DMS 273 (cell line): ENCODE results near the gene ATL1.
A peak's percentile ranks its signal among the peaks of the same experiment; 100 is the strongest.

Source experiments
- DNase-seq: peaks from one replicate; lab custom pipeline; 2025; ENCODE audit not compliant: unreplicated experiment; lab: John Stamatoyannopoulos, UW

Gene ATL1

DNA sequence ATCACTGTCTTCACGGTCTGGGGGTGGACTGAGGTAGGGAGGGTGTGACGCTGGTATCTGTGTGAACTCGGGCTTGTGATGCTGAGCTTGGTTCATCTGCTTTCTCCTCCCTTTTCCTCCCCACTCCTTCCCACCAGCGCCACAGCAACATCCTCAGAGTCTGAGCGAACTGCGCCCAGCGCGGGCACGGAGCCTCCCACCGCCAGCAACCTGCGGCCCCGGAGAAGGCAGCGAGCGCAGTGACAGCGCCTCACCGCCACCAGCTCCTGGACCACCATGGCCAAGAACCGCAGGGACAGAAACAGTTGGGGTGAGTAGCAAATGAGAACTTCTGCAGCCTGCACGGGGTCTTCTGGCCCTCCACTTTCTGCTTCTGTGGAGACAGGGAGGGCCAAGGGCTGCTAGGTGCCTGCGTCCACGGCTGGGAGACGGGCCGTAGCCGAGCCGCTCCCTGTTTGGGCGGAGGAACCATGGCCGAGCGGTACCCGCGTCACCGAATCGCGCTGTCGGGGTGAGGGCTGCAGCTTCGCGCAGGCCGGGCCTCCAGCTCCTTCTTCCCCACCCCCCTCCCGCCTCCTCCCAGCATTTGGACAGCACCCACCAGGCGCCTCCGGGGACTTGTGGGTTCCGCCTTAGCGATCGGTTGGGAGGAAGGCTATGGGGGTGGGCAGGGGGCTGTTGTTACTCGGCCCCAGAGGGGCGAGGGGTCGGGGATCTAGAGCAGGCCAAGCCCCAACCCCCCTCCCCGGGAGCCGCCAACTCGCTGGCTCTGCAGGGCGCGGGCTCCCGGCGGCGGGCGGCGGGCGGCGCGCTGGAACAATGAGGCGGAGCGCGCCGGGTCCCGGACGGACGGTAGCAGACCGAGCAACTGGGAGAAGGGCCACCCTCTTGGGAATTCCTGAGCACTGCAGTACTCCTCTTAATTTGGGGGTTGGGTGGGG is at the start of gene ATL1:
Gene ATL1 (plus strand): TSS at position 156 of the 941 bp plus-strand sequence. CDS start 121 bp downstream, at position 277.
- peak; percentile 87 for DNase-seq

DNA sequence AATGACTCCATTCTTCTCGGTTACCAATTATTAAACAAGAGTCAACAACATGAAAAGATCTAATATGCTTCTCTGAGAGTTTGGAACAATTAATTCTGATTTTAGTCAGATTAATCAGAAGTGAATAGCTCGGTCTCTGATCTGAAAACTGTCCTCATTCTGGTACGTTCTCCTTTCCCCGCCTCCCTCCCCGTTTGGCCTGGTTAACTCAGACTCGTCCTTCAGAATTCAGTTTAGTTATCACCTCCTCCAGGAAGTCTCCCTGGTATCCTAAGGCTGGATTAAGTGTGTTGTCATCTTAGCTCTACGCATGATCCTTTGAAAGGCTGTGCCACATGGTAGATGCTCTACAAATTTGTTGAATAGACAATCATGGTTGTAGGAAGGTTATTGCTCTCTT is 49.8 kb upstream of the ATL1 start:
- DNase-seq, result no peak

DNA sequence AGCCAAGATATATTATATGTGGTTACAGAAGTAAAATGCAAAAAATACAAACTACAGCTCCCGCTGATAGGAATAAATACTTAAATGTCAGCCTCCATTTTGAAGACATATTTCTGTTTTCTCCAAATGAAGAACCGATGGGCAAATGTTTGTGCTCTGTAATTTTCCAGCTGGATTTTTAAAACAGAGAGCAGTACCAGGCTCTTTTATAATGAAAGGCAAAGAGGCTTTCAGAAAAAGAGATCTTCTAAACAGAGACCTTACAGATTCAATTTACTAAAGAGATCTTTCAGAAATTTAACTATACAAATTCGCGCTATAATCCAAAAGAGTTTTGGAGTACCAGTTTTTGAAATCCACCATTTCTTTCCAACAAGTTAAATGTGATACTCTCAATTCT is 47.5 kb upstream of the ATL1 start:
- no peak for DNase-seq

DNA sequence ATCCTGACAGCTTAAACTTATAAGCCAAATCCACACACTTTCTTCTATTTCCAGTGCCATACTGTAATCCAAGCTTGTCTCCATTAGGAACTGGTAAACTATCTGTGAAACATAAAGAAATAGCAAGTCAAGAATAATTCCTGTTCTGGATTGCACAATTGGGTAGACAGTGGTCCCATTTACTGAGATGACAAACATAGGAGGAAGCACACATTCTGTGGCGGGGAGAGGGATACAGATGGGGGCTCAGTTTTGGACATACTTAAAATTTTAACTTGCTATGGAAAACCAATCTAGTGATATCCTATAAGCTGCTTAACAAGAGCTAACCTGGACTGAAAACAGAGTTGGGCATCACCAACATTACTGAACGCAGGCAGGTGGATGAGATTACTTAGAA is 43.9 kb upstream of the ATL1 start:
- DNase-seq, result no peak

DNA sequence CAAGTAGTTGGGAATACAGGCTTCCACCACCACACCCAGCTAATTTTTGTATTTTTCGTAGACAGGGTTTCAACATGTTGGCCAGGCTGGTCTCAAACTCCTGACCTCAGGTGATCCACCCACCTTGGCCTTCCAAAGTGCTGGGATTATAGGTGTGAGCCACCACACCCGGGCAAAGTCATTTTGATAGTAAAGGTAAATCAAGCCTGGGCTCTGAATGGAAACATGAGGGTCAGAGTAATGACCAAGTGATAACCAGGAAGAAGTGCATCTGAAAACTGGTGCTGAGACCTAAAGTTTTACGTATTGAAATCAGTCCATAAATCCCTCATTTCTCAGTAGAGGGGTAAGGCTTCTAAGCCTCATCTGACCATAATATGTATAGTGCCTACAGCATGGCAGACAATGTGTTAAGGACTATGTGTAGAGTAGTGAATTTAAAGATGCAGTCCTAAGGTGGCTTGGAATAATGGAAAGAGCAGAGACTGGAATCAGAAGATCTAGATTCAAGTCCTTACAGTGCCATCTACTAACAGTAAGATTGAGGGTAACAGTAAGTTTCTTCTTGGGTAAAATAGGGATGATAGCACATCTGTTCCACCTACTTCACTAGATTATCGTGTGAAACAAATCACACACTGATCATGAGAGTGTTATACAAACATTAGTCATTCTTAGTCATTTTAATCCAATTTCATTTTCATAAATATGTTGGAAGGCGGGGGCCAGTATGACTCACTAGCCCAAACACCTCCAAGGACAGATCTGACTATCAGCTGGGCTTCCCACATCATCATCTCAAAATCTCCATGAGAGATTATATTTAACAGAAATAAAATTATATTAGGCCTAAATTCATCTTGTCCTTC is 38.8 kb upstream of the ATL1 start:
- no peak for DNase-seq

DNA sequence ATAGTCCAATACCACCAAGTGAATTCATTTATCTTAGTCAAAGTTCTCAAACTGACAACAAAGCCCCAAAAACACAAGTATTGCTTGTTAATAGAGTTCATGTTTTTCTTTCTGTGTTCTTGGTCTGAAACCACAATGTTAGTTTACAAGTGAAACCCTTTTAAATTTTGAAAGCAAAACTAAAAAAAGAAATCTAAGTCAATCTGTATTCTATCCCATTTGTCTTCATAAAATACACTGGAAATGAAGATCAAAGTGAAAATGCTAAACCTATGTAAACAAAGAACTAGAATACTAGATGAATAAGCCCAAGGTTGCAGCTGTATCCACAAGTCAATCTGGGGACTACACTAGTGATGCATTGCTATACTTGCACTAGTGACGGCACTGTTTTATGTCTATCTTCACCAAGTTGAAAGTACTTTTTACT is 38.0 kb upstream of the ATL1 start:
- no peak for DNase-seq

DNA sequence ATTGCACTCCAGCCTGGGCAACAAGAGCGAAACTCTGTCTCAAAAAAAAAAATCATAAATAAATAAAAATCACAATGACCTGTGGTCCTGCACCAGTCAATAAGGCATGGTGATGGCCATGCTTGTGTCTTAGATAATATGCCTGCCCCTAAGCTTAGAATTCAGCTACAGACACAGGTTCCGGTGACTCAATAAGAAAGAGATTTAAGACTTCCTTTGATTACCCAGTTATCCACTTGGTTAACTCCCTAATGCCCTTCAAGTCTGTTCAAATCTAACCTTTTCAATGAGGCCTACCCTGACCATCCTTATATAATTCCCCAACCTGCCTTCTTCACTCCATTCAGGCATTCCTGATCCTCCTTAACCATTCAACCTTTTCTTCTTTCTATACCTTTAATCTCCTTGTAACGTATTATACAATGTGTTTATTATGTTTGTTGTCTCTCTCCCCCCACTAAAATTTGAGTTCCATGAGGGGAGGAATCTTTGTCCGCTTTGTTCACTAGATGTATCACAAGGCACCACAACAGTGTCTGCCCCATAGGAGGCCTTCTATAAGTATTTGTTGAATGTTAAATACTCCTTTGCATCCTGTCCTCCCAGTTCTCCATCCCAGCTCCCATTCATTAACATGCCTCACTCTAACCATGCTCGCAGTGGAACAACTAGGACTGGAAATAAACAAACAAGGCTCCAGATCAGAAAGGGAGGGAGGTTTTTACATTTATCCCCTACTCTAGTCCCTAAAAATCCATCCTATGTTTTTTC is 36.5 kb upstream of the ATL1 start:
- DNase-seq, result no peak

DNA sequence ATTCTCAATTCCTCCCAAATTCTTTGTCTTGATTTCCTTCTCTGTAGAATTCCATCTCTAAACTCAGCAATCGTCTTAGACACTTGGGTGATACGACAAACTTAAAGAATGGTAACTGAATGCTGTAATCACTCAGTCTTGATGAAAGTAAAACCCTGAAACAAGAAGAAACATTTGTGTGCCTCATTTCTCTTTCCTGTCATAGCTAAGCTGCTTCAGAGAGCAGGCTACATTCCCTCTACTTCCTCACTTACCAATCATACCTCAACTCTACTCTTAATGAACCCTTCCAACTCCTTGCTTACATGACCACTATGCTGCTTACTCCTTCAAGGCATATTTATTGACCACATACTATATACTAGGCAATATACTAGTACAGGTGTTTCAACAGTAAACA is 35.9 kb upstream of the ATL1 start:
- no peak for DNase-seq

DNA sequence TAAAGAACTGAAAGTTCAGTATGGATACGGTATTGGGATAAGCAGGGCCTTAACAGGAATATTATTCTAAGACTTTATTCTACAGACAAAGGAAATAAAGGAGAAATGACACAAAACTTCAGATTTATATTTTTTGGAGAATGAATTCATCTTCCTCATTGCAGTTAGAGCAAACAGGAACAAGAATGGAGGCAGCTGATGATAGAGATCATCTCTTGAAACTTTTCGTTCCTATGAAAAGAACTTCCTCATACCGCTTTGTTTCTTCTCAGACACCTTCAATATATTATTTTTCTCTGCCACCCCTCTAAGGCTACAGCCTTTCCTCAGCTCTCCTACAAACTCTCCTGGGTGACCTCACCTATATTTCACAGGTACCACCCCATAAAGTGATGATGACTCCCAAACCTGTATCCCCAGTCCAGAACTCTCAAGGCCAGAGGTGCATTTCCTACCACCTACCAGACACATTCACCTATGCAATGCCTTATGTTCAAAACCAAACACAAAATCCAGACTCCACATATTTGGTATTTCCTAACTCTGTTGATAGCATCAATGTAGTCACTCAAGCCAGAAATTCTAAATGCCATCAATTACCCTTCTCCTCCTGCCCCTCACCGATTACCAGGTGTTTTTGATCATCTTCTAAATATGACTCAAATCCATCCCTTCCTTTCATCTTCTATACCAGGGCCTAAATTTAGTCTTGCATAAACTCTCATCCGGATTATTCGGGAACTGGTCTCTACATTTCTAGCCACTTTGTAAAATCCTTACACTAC is 35.0 kb upstream of the ATL1 start:
- DNase-seq, result no peak

DNA sequence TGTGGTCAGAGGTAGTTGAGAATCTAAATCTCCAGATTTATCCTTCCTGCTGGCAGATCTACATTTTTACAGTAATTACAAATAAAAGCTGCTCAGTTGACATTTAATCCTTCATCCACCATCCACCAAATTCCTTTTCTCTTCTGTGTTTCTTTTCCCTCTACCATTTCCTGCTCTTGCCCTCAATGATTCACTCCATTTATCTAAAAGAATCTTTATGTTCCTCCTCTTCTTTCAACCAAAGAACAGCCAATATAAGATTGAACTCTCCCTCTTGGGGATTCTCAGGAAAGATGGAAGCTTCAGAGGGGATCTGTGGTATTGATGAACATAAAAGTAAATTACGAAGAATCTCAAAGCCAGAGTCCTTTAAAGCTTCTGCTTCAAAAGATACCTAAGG is 31.9 kb upstream of the ATL1 start:
- no peak for DNase-seq

DNA sequence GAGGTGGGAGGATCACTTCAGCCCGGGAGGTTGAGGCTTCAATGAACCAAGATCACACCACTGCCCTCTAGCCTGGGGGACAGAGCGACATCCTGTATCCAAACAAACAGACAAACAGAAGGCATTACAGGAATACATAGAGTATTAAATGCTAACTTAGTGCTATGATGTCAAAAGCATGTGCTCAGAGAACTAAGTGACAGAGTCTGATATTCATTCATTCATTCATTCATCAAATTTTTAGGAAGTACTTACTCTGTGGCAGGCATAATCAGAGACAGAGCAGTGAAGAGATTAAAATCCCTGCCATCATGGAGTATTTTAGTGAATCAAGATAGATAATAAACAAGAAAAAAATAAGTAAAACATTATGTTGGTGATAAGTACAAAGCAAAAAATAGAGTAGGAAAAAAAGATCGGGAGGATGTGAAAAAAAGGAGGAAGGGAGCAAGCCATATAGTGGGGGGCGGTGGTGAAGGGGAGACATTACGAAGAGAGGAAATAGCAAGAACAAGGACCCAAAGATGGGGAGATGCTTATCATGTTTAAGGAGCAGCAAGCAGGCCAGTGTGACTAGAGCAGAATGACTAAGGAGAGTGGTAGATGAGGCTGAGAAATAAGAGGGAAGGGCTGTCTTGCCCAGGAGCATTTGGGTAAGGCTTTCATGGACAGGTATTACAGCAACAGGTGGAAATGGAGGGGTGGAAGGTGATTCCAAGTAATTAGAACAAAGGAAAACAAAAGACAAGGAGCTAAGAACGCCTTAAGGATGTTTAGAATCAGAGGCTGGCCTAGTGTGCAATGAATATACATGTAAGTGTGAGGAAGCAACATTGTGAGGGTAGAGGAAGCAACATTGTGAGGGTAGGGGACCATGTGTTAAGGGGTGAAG is 30.4 kb upstream of the ATL1 start:
- DNase-seq, result no peak

DNA sequence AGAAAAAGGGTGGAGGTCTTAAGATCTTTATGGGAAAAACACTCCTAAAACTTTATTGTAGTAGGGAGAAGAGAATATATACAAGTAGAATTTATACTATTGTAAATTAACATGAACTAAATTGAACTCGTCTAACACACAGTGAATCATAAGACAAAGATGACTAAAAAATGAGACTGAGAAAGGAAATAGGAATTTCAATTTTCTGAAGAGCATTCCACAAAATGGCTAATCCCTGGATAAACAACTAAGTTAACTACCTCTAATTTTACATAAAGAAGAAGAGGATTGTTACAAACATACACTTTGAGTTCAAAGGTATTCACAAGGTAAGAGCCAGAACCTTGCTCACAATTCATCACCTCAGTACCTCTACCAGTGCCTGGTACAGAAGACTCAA is 29.6 kb upstream of the ATL1 start:
- DNase-seq, result peak; percentile 26

DNA sequence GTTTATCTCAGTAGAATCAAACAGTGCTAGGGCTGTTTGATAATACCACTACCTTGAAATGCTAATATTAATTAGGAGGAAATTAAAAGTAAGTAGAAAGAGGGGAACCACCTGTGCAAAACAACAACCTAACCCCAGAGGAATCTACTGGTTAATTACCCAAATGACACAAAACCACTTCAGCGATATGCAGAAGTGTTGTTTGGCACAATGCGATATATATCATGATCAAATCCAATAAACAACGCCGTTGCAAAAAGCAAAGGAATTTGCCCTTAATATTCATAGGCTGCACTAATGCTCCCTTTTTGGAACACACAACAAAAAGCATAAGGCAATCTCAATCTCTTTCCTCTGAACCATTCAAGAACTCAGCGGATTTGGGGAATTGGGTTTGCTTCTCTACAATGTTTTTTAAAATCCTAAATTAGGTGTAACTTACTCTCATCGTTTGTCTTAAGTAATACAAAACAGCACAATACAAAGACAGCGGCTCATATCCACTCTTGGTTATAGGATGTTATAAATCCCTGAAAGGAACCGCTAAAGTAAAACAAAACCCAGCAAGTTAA is 29.1 kb upstream of the ATL1 start:
- DNase-seq, result peak; percentile 26

DNA sequence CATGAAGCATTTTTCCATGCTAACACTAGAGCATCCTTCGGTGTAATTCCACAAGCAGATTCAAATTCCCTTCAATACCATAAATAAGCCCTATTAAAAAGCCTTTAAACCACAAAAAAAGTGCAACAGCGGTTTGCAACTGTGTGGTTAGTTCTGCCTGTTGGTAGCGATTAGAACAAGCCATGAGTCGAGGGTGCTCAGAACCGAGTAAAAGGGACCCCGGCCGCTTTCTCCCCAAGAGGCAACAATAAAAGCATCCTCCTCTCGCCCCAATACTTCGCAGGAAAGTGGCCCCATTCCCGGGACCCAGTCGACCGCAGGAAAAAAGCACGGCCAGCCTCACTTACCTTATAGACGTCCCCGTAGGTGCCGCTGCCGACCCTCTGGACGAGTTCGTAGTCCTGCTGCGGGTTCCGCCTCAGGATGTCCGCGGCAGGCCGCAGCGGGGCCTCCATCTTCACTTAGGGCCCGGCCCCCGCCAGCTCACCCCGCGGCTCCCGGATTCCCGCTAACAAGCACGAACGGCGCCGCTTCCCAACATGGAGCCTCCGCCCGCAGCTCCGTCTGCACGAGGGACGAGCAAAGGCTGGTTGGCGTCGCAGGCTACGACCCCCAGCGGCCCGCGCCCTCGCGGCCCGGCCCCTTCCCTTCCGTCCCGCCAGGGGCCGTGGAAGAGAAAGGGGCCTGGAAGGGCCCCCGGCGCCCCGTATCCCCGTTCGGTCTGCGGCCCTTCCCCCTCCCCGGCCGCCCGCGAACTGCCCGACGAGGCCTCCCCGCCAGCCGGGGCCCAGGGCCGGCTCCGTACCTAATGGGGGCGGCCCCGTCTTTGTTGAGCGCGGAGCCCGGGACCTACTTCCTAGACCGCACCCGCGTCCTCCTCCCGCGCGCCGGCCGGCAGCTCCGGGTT is 28.1 kb upstream of the ATL1 start:
- DNase-seq, result peak; percentile 82

DNA sequence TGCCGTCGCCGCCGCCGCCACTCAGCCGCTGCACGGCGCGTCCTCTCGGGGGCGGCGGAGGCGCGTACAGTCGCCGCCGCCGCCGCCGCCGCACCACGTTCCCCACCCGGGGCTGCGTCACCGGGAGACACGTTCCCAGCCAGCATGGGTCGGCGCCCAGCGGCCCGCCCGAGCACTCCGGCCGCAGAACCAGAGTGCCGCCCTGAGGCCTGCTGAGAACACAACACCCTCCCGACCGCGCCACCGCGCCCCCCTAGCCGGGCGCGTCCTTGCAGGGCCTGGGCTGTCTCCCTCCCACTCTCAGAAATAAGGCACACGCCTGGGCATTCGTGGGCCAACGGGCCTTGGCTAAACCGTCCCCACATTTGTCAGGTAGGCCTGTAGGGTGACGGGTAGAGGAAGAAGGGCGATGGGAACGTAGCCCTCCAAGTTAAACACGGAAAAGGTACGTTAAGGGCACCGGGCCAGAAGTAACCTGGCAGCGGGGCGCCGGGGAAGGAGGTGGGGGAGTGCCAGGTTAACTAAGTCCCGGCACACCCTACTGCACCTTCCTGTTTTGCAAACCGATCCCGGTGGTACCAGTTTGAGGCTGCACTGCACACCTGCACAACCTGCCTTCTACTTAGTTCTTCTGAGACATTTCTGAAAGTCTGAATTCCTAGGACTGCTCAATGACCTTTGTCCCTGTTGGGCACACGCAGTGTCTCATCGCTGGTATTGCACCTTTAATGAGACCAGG is 27.3 kb upstream of the ATL1 start, which contains the start of gene MAP4K5:
Gene MAP4K5 (minus strand): TSS at position 68 of the 739 bp plus-strand sequence. CDS start 520 bp downstream, outside the sequence.
- DNase-seq, result peak; percentile 97

DNA sequence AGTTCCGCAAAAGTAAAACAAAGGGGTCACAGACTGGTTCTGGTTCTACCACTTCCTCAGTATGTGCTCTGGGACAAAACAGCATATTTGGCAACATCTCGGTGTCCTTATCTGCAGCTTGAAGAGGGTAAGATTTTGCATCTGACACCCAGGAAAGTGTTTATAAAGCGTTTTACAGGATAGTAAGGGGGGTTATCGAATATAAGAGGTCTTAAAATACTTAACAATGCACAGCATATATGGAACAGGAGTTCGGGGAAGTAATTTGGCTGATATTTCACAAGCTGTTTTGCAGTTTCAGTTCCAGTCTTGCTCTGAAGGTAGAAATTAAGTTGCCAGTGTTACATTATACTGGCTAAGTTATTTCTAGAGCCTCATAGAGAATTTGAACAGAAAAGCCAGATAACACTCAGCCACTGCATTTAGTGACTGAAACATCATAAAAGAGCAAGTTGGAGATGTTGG is 26.7 kb upstream of the ATL1 start:
- DNase-seq, result no peak

DNA sequence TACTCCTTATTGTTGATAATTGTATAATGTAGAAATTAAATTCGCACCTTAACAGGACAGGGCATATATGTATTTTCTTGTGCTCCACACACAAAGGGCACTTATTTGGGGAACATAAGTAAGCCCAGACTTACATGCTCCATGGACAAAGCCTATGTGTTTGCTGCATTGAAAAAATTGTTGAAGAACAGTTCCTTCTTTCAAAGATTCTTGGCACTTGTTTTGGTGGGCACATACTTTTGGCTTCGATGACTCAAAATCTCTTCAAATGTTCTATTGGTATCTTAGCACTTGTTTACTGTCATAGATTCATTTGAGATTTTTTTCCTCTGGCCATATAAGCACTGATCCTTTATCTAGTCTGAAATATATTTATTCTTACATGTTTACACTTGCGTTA is 26.1 kb upstream of the ATL1 start:
- DNase-seq, result no peak
